Endodermal cell (in vitro differentiated cells): ENCODE measurements around the gene COQ3. TPM values are rescaled to one million over a fixed set of nuclear protein-coding genes. Genes with fewer than 3 reads are reported as not detected.

Experiments
- DNase-seq: peaks from one replicate; pipeline ENCODE4 v3.0.0-alpha.2; 2017
- H3K27ac ChIP-seq: 2 replicates; pipeline ENCODE4 v1.5.1; 2013; ENCODE audit warnings: mild to moderate bottlenecking, low read depth, low read length, moderate library complexity
- H3K27me3 ChIP-seq: 2 replicates; pipeline ENCODE4 v1.6.1; 2013; ENCODE audit warnings: mild to moderate bottlenecking, low read length, moderate library complexity; ENCODE audit not compliant: insufficient read depth, control insufficient read depth, poor library complexity, severe bottlenecking
- H3K36me3 ChIP-seq: 2 replicates; pipeline ENCODE4 v1.7.0; 2013; ENCODE audit warnings: mild to moderate bottlenecking, low read length, moderate library complexity; ENCODE audit not compliant: control insufficient read depth, insufficient read depth
- H3K4me1 ChIP-seq: one replicate; pipeline ENCODE4 v1.7.0; 2013; ENCODE audit warnings: low read length; ENCODE audit not compliant: control insufficient read depth, insufficient read depth
- H3K4me3 ChIP-seq: 2 replicates; pipeline ENCODE4 v1.5.1; 2013; ENCODE audit warnings: mild to moderate bottlenecking, low read length, moderate library complexity
- H3K9ac ChIP-seq: 2 replicates; pipeline ENCODE4 v1.6.1; 2013; ENCODE audit warnings: mild to moderate bottlenecking, low read length, moderate library complexity; ENCODE audit not compliant: poor library complexity, severe bottlenecking; ENCODE audit errors: extremely low read depth
- H3K9me3 ChIP-seq: 2 replicates; pipeline ENCODE4 v1.6.1; 2013; ENCODE audit warnings: mild to moderate bottlenecking, low read length, moderate library complexity; ENCODE audit not compliant: control insufficient read depth
- H3K27ac Mint-ChIP-seq: 2 replicates; pipeline ENCODE4 v1.8.0; 2020; ENCODE audit warnings: mixed read lengths
- H3K27me3 Mint-ChIP-seq: 2 replicates; pipeline ENCODE4 v1.8.0; 2021; ENCODE audit warnings: mild to moderate bottlenecking, mixed read lengths; ENCODE audit not compliant: insufficient read depth
- H3K36me3 Mint-ChIP-seq: 2 replicates; pipeline ENCODE4 v1.8.0; 2020; ENCODE audit warnings: low read depth, mixed read lengths
- H3K4me1 Mint-ChIP-seq: 2 replicates; pipeline ENCODE4 v1.8.0; 2020; ENCODE audit warnings: mixed read lengths
- H3K4me3 Mint-ChIP-seq: 2 replicates; pipeline ENCODE4 v1.8.0; 2020; ENCODE audit warnings: mild to moderate bottlenecking, moderate library complexity, mixed read lengths
- H3K9me3 Mint-ChIP-seq: 2 replicates; pipeline ENCODE4 v1.8.0; 2020; ENCODE audit warnings: mild to moderate bottlenecking, mixed read lengths
- WGBS, 2 experiments: methylation state at CpG; one replicate each; pipeline versions ENCODE4 v1.1.5 to v1.1.7; 2013; ENCODE audit warnings: missing lambda C conversion rate in 2 of 2, mixed read lengths in 1 of 2; ENCODE audit not compliant: insufficient coverage in 1 of 2, insufficient read length in 1 of 2; 5-methylcytosine and 5-hydroxymethylcytosine counted together
- long read RNA-seq, 4 experiments: library from polyadenylated mRNA in 2 of 4; library from RNA in 1 of 4; library from capped mRNA in 1 of 4; stranded (forward) in 3 of 4; unstranded in 1 of 4; transcript quantifications; one replicate each; pipeline ENCODE4 v2.0.0, GENCODE V29; 2020 to 2021; ENCODE audit warnings: inconsistent platforms in 1 of 4
- polyA plus RNA-seq, 2 experiments: library from polyadenylated mRNA; stranded (reverse); fragments of 50-300 nt; gene quantifications; one replicate each; pipeline ENCODE4 v1.2.3, GENCODE V29; 2013
- total RNA-seq, 2 donors: library from RNA; stranded (reverse); fragmentation: NEBNext Ultra II Directional in 1 of 2; extraction: Animal tissue kit (Norgen Biotek cat#: 25700) in 1 of 2; gene quantifications; 2 replicates in 1 of 2; 3 replicates in 1 of 2; pipeline ENCODE4 v1.2.1, GENCODE V29; 2021
- TF ChIP-seq, protein P1 (sequence below): fragments of 200-600 bp; sonication (generic); conservative IDR thresholded peaks from 2 replicates; pipeline ENCODE4 v1.5.0; 2021; ENCODE audit warnings: antibody characterized with exemption, mild to moderate bottlenecking

Gene COQ3, protein sequence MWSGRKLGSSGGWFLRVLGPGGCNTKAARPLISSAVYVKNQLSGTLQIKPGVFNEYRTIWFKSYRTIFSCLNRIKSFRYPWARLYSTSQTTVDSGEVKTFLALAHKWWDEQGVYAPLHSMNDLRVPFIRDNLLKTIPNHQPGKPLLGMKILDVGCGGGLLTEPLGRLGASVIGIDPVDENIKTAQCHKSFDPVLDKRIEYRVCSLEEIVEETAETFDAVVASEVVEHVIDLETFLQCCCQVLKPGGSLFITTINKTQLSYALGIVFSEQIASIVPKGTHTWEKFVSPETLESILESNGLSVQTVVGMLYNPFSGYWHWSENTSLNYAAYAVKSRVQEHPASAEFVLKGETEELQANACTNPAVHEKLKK
- total RNA-seq: 10 to 100 TPM in 1 of 2 donors, 1 to 10 TPM in 1; 8.7 to 15.2 TPM
- 13.8 TPM for polyA plus RNA-seq (2013, experiment 1 of 2)
- polyA plus RNA-seq (2013, experiment 2 of 2): 13.4 TPM
- long read RNA-seq, experiment 1, partial matches to known transcripts: 0 of 8 reads
- long read RNA-seq, experiment 1, other reads (novel, unspliced or antisense): 4 of 8 reads
- long read RNA-seq, experiment 2, transcript COQ3-201 (7 exons, 1,335 nt): major isoform, 26 of 34 reads
- long read RNA-seq, experiment 2, partial matches to known transcripts: 1 of 34 reads
- long read RNA-seq, experiment 2, other reads (novel, unspliced or antisense): 7 of 34 reads
- long read RNA-seq, experiment 3, transcript COQ3-201 (7 exons, 1,335 nt): major isoform, 32 of 33 reads
- long read RNA-seq, experiment 3, partial matches to known transcripts: 0 of 33 reads
- long read RNA-seq, experiment 3, other reads (novel, unspliced or antisense): 1 of 33 reads
- long read RNA-seq, experiment 4, transcript COQ3-201 (7 exons, 1,335 nt): major isoform, 24 of 42 reads
- long read RNA-seq, experiment 4, partial matches to known transcripts: 1 of 42 reads
- long read RNA-seq, experiment 4, other reads (novel, unspliced or antisense): 17 of 42 reads

- no peaks in the 10 kb centered on the region for H3K9me3 ChIP-seq
- H3K27ac ChIP-seq: peak within 1 kb of the TSS; percentile 88
- peak within 1 kb of the TSS; percentile 90 for H3K4me3 ChIP-seq
- Mint-ChIP-seq H3K9me3 (no peaks in the 10 kb centered on the region), H3K4me3 (peak within 1 kb of the TSS; percentile 95), H3K27ac (peak within 1 kb of the TSS; percentile 98), H3K27me3 (no peaks in the 10 kb centered on the region), H3K36me3 (peaks cover 9% of the 10 kb centered on the region), H3K4me1 (peaks cover 8% of the 10 kb centered on the region)
- peaks cover 18% of the 10 kb centered on the region for H3K36me3 ChIP-seq
- WGBS, 2 experiments: 4 to 19% methylated on average over 11 to 56 of the region's 56 CpGs
- peak; percentile 96 for DNase-seq
- no peaks in the 10 kb centered on the region for H3K27me3 ChIP-seq
- H3K4me1 ChIP-seq: no peaks in the 10 kb centered on the region
- H3K9ac ChIP-seq: peak within 1 kb of the TSS; percentile 60
- TF ChIP-seq, protein P1, sequence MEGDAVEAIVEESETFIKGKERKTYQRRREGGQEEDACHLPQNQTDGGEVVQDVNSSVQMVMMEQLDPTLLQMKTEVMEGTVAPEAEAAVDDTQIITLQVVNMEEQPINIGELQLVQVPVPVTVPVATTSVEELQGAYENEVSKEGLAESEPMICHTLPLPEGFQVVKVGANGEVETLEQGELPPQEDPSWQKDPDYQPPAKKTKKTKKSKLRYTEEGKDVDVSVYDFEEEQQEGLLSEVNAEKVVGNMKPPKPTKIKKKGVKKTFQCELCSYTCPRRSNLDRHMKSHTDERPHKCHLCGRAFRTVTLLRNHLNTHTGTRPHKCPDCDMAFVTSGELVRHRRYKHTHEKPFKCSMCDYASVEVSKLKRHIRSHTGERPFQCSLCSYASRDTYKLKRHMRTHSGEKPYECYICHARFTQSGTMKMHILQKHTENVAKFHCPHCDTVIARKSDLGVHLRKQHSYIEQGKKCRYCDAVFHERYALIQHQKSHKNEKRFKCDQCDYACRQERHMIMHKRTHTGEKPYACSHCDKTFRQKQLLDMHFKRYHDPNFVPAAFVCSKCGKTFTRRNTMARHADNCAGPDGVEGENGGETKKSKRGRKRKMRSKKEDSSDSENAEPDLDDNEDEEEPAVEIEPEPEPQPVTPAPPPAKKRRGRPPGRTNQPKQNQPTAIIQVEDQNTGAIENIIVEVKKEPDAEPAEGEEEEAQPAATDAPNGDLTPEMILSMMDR: no peak
Measured at GRCh38 chr6:99393698-99394531, at the start of gene COQ3. TSS of gene COQ3 (minus strand) at chr6:99394195. CDS start at chr6:99394179, 16 bp downstream.

DNA sequence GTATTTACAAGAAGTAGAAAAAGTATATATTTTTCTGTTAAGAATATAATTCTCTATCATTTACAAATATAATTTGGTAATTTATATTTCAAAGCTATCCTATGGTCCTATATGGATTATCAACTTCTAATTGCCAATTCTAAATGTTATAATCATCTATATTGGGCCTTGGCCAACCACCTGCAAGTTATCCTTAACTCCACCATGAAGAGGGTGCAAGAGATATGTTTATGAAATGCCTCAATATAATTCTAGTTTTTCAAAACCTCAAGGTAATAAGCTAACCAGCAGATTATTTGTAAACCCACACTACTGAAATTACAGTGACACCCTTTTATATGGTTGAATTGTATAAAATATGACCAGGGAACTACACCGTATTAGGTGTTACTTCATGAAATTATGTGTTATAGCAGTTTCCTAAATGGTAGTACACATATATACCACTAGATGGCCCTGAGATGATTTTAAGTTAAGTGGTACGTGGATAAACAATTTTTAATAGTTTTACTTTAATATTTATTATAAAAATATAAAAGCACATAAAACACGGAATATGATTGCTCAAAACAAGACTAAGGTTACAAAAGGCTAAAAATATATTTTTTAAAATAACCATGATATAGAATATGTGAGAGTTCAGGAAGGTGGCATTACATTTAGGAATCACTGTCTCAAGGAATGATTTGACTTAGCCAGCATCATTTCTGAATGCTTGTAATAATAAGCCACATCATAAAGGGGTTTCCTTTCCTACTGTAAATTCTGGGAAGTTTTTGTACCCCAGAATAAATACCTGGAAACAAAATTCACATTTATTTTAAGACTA lies 40.9 kb upstream of the COQ3 start:
- Mint-ChIP-seq H3K36me3 (peaks cover 7% of the 10 kb centered on the region), H3K27me3 (no peaks in the 10 kb centered on the region), H3K27ac (no peak overlapping the region), H3K4me3 (no peak overlapping the region), H3K9me3 (no peaks in the 10 kb centered on the region), H3K4me1 (peaks cover 7% of the 10 kb centered on the region)
- DNase-seq: no peak
- H3K9me3 ChIP-seq: no peaks in the 10 kb centered on the region
- H3K27ac ChIP-seq: no peak overlapping the region
- H3K9ac ChIP-seq: no peak overlapping the region
- TF ChIP-seq, protein P1: peak; percentile 82
- WGBS, 2 experiments: no CpG with 5 or more reads among the region's 3 CpGs
- H3K4me3 ChIP-seq: no peak overlapping the region
- H3K36me3 ChIP-seq: peaks cover 22% of the 10 kb centered on the region
- no peaks in the 10 kb centered on the region for H3K27me3 ChIP-seq
- H3K4me1 ChIP-seq: no peaks in the 10 kb centered on the region
